PC-3 (cell line): ENCODE data around the gene KCNK10. TPM values are rescaled to one million over a fixed set of nuclear protein-coding genes. Genes with fewer than 3 reads are reported as not detected.

Experiments
- ATAC-seq: fragments of 200-7000 bp; cut with Tn5 transposase; 2 replicates; pipeline ENCODE4 v1.9.1; 2020; ENCODE audit warnings: mild to moderate bottlenecking, moderate library complexity
- BruUV-seq: library from RNA; stranded (reverse); fragments of 400-500 nt; replicated peaks from 2 replicates; lab custom pipeline; 2021; lab: Mats Ljungman, UMichigan
- CTCF ChIA-PET: fragments of 300-600 bp; sonication (Branson Sonifier 250); formaldehyde crosslinking; loops from one replicate; lab custom pipeline; 2022; ENCODE audit warnings: antibody characterized with exemption; lab: Charles Lee
- POLR2A ChIA-PET: fragments of 300-600 bp; sonication (Branson Sonifier 250); formaldehyde crosslinking; loops from one replicate; lab custom pipeline; 2022; ENCODE audit warnings: antibody characterized with exemption; ENCODE audit not compliant: unreplicated experiment; lab: Charles Lee
- DNase-seq: peaks from one replicate; pipeline ENCODE4 v3.0.0-alpha.2; 2015
- H2AFZ ChIP-seq: fragments of 300-600 bp; sonication (generic); 2 replicates; pipeline ENCODE4 v1.6.0; 2016; ENCODE audit warnings: antibody characterized with exemption, low read length
- H3F3A ChIP-seq: fragments of 300-600 bp; sonication (generic); one replicate; pipeline ENCODE4 v1.6.0; 2017; ENCODE audit warnings: antibody characterized with exemption, low read length, control low read depth, mild to moderate bottlenecking; ENCODE audit not compliant: unreplicated experiment
- H3K27ac ChIP-seq: fragments of 300-600 bp; sonication (generic); 2 replicates; pipeline ENCODE4 v1.5.1; 2016; ENCODE audit warnings: mild to moderate bottlenecking, low read length
- H3K27me3 ChIP-seq: fragments of 300-600 bp; sonication (generic); 2 replicates; pipeline ENCODE4 v1.6.1; 2016; ENCODE audit warnings: low read length, mixed read lengths
- H3K36me3 ChIP-seq: fragments of 300-600 bp; sonication (generic); 2 replicates; pipeline ENCODE4 v1.6.1; 2016; ENCODE audit warnings: low read depth, mixed run types, low read length, mixed read lengths
- H3K4me1 ChIP-seq: fragments of 300-600 bp; sonication (generic); 2 replicates; pipeline ENCODE4 v1.5.1; 2016; ENCODE audit warnings: low read length; ENCODE audit not compliant: insufficient read depth
- H3K4me2 ChIP-seq: fragments of 300-600 bp; sonication (generic); 2 replicates; pipeline ENCODE4 v1.6.0; 2016; ENCODE audit warnings: low read length
- H3K4me3 ChIP-seq: fragments of 300-600 bp; sonication (generic); 2 replicates; pipeline ENCODE4 v1.5.1; 2016; ENCODE audit warnings: mild to moderate bottlenecking, low read length, mixed read lengths
- H3K79me2 ChIP-seq: fragments of 300-600 bp; sonication (generic); 2 replicates; pipeline ENCODE4 v1.6.1; 2017; ENCODE audit warnings: low read length, mixed read lengths
- H3K9ac ChIP-seq: fragments of 300-600 bp; sonication (generic); 2 replicates; pipeline ENCODE4 v1.6.0; 2016; ENCODE audit warnings: mild to moderate bottlenecking, low read length
- H3K9me2 ChIP-seq: fragments of 300-600 bp; sonication (generic); replicated peaks from 2 replicates; pipeline ENCODE4 v1.6.1; 2016; ENCODE audit warnings: mixed run types, low read length, mixed read lengths
- H3K9me3 ChIP-seq: fragments of 300-600 bp; sonication (generic); 2 replicates; pipeline ENCODE4 v1.6.1; 2016; ENCODE audit warnings: low read length, mixed read lengths
- H4K20me1 ChIP-seq: fragments of 300-600 bp; sonication (generic); 2 replicates; pipeline ENCODE4 v1.6.1; 2016; ENCODE audit warnings: low read length, mixed read lengths
- EZH2 ChIP-seq: fragments of 300-600 bp; sonication (generic); IDR thresholded peaks from one replicate; pipeline ENCODE4 v1.6.1; 2017; ENCODE audit warnings: antibody characterized with exemption, mild to moderate bottlenecking, low read length; ENCODE audit not compliant: unreplicated experiment
- EZH2phosphoT487 ChIP-seq: fragments of 300-600 bp; sonication (generic); IDR thresholded peaks from 2 replicates; pipeline ENCODE4 v1.6.1; 2018; ENCODE audit warnings: mild to moderate bottlenecking, antibody characterized with exemption, low read length, borderline replicate concordance
- intact Hi-C: fragments of 100-400 bp; cut with micrococcal nuclease; formaldehyde crosslinking; loops from 2 replicates; pipeline ENCODE4 v1.9.0; 2023
- total RNA-seq: library from RNA; depleted of rRNA; stranded (reverse); fragments of >200 nt; gene quantifications from 2 replicates; pipeline ENCODE4 v1.2.3, GENCODE V29; 2014
- TF ChIP-seq, protein P1 (sequence below): fragments of 300-600 bp; sonication (generic); conservative IDR thresholded peaks from 2 replicates; pipeline ENCODE4 v1.5.1; 2017; ENCODE audit warnings: antibody characterized with exemption, low read depth, mild to moderate bottlenecking, low read length

KCNK10 gene
- total RNA-seq, 1 experiment from 2014 or later = not detected

GRCh38 chr14:88249266-88249665 is 73.8 kb downstream of the KCNK10 start:
- ATAC-seq = no peak
- CTCF ChIA-PET = no interaction called here
- POLR2A ChIA-PET = no interaction called here

GRCh38 chr14:88248606-88249005 is 74.5 kb downstream of the KCNK10 start:
- H3F3A ChIP-seq = no peaks in the 10 kb centered on the region
- no peak overlapping the region for H3K4me3 ChIP-seq
- no peaks in the 10 kb centered on the region for H4K20me1 ChIP-seq
- H2AFZ ChIP-seq = no peak overlapping the region
- ATAC-seq (no peak), DNase-seq (peak; percentile 58)
- intact Hi-C loops = no loop called here
- TF ChIP-seq EZH2phosphoT487 (no peak), EZH2 (no peak)
- TF ChIP-seq, protein P1, sequence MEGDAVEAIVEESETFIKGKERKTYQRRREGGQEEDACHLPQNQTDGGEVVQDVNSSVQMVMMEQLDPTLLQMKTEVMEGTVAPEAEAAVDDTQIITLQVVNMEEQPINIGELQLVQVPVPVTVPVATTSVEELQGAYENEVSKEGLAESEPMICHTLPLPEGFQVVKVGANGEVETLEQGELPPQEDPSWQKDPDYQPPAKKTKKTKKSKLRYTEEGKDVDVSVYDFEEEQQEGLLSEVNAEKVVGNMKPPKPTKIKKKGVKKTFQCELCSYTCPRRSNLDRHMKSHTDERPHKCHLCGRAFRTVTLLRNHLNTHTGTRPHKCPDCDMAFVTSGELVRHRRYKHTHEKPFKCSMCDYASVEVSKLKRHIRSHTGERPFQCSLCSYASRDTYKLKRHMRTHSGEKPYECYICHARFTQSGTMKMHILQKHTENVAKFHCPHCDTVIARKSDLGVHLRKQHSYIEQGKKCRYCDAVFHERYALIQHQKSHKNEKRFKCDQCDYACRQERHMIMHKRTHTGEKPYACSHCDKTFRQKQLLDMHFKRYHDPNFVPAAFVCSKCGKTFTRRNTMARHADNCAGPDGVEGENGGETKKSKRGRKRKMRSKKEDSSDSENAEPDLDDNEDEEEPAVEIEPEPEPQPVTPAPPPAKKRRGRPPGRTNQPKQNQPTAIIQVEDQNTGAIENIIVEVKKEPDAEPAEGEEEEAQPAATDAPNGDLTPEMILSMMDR = no peak
- no peak overlapping the region for H3K4me2 ChIP-seq
- no peak overlapping the region for H3K9ac ChIP-seq
- POLR2A ChIA-PET = no interaction called here
- H3K27me3 ChIP-seq = no peaks in the 10 kb centered on the region
- H3K27ac ChIP-seq = 0 out of 2 replicates have a peak overlapping the region, but pooled peaks have one; percentile 1
- no peaks in the 10 kb centered on the region for H3K9me3 ChIP-seq
- BruUV-seq = no TSS peak
- no peaks in the 10 kb centered on the region for H3K36me3 ChIP-seq
- no peaks in the 10 kb centered on the region for H3K9me2 ChIP-seq
- CTCF ChIA-PET = no interaction called here
- H3K4me1 ChIP-seq = 0 out of 2 replicates have a peak, but pooled peaks cover 4% of the 10 kb centered on the region
- no peaks in the 10 kb centered on the region for H3K79me2 ChIP-seq

More at GRCh38 chr14:88249266-88249665, 73.8 kb downstream of the KCNK10 start:
- Histone ChIP-seq H3K36me3 (no peaks in the 10 kb centered on the region), H3K9me2 (no peaks in the 10 kb centered on the region), H3K9me3 (no peaks in the 10 kb centered on the region), H3K27me3 (0 out of 2 replicates have a peak, but pooled peaks cover 5% of the 10 kb centered on the region), H2AFZ (no peak overlapping the region), H3F3A (no peaks in the 10 kb centered on the region), H3K27ac (0 out of 2 replicates have a peak overlapping the region, but pooled peaks have one; percentile 1), H3K9ac (no peak overlapping the region), H4K20me1 (no peaks in the 10 kb centered on the region), H3K4me2 (no peak overlapping the region), H3K79me2 (no peaks in the 10 kb centered on the region), H3K4me3 (no peak overlapping the region), H3K4me1 (0 out of 2 replicates have a peak, but pooled peaks cover 4% of the 10 kb centered on the region)
- intact Hi-C loops = no loop called here
- BruUV-seq = no TSS peak
- DNase-seq = peak; percentile 20
- no peak for TF ChIP-seq EZH2
- TF ChIP-seq EZH2phosphoT487 = no peak
- TF ChIP-seq, protein P1 = no peak

- no TSS peak for BruUV-seq
- Histone ChIP-seq H3K27ac (no peak overlapping the region), H4K20me1 (no peaks in the 10 kb centered on the region), H2AFZ (no peak overlapping the region), H3K9me3 (no peaks in the 10 kb centered on the region), H3K79me2 (no peaks in the 10 kb centered on the region), H3K9me2 (no peaks in the 10 kb centered on the region), H3K4me3 (no peak overlapping the region), H3K27me3 (no peaks in the 10 kb centered on the region), H3K9ac (no peak overlapping the region), H3K36me3 (no peaks in the 10 kb centered on the region), H3K4me2 (no peak overlapping the region), H3F3A (no peaks in the 10 kb centered on the region), H3K4me1 (0 out of 2 replicates have a peak, but pooled peaks cover 4% of the 10 kb centered on the region)
- ChIA-PET POLR2A (no interaction called here), CTCF (no interaction called here)
- no peak for DNase-seq
- intact Hi-C loops = no loop called here
- no peak for TF ChIP-seq EZH2phosphoT487
- TF ChIP-seq, protein P1 = no peak
- TF ChIP-seq EZH2 = no peak
- no peak for ATAC-seq
Measured at GRCh38 chr14:88247228-88247627, 75.8 kb downstream of the KCNK10 start.
